ENCODE results near the gene DOCK2. TPM values are rescaled to one million over a fixed set of nuclear protein-coding genes. Genes with fewer than 3 reads are reported as not detected.

Gene DOCK2
- total RNA-seq, 1 experiment from 2014 or later: 4.6 TPM

DNA sequence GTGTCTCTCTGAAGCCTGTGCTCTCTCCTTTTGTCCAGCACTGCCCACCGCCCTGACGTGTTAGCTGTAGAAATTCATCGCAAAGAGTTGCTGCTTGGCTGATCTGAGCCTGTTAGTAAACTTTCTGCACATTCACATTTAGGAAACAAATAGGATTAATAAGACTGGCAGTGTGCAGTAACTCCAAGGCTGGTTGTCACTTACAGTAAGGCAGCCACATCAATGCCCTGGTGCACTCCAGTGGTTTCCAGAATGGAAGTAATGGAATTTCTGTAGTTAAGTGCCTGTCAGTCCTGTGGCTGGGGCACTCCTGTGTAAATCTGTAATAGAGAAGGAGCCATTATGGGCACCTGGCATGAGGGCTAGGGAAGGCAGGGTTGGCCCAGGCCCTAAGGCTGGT, 70.6 kb downstream of the DOCK2 start:
- no peaks in the 10 kb centered on the region for H3K27me3 Mint-ChIP-seq (ENCODE audit: low read depth)
- H3K36me3 Mint-ChIP-seq: no peaks in the 10 kb centered on the region
- TF ChIP-seq JAZF1 (CRISPR knock-in tag; IDR thresholded peaks at IDR 0.05): no peak
- TF ChIP-seq ZNF263 (CRISPR knock-in tag; IDR thresholded peaks at IDR 0.05; ENCODE audit: low read depth): no peak
- TF ChIP-seq, protein P1, sequence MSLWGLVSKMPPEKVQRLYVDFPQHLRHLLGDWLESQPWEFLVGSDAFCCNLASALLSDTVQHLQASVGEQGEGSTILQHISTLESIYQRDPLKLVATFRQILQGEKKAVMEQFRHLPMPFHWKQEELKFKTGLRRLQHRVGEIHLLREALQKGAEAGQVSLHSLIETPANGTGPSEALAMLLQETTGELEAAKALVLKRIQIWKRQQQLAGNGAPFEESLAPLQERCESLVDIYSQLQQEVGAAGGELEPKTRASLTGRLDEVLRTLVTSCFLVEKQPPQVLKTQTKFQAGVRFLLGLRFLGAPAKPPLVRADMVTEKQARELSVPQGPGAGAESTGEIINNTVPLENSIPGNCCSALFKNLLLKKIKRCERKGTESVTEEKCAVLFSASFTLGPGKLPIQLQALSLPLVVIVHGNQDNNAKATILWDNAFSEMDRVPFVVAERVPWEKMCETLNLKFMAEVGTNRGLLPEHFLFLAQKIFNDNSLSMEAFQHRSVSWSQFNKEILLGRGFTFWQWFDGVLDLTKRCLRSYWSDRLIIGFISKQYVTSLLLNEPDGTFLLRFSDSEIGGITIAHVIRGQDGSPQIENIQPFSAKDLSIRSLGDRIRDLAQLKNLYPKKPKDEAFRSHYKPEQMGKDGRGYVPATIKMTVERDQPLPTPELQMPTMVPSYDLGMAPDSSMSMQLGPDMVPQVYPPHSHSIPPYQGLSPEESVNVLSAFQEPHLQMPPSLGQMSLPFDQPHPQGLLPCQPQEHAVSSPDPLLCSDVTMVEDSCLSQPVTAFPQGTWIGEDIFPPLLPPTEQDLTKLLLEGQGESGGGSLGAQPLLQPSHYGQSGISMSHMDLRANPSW (CRISPR knock-in tag; conservative IDR thresholded peaks at IDR 0.05; ENCODE audit: low read depth): no peak
- TF ChIP-seq NFATC4 (CRISPR knock-in tag; IDR thresholded peaks at IDR 0.05): no peak
- TF ChIP-seq SMAD3 (CRISPR knock-in tag; IDR thresholded peaks at IDR 0.05; ENCODE audit: borderline replicate concordance): no peak
- TF ChIP-seq, protein P2, sequence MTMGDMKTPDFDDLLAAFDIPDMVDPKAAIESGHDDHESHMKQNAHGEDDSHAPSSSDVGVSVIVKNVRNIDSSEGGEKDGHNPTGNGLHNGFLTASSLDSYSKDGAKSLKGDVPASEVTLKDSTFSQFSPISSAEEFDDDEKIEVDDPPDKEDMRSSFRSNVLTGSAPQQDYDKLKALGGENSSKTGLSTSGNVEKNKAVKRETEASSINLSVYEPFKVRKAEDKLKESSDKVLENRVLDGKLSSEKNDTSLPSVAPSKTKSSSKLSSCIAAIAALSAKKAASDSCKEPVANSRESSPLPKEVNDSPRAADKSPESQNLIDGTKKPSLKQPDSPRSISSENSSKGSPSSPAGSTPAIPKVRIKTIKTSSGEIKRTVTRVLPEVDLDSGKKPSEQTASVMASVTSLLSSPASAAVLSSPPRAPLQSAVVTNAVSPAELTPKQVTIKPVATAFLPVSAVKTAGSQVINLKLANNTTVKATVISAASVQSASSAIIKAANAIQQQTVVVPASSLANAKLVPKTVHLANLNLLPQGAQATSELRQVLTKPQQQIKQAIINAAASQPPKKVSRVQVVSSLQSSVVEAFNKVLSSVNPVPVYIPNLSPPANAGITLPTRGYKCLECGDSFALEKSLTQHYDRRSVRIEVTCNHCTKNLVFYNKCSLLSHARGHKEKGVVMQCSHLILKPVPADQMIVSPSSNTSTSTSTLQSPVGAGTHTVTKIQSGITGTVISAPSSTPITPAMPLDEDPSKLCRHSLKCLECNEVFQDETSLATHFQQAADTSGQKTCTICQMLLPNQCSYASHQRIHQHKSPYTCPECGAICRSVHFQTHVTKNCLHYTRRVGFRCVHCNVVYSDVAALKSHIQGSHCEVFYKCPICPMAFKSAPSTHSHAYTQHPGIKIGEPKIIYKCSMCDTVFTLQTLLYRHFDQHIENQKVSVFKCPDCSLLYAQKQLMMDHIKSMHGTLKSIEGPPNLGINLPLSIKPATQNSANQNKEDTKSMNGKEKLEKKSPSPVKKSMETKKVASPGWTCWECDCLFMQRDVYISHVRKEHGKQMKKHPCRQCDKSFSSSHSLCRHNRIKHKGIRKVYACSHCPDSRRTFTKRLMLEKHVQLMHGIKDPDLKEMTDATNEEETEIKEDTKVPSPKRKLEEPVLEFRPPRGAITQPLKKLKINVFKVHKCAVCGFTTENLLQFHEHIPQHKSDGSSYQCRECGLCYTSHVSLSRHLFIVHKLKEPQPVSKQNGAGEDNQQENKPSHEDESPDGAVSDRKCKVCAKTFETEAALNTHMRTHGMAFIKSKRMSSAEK (CRISPR knock-in tag; IDR thresholded peaks at IDR 0.05; ENCODE audit: borderline replicate concordance): no peak
- TF ChIP-seq ZNF512 (CRISPR knock-in tag; IDR thresholded peaks at IDR 0.05; ENCODE audit: borderline replicate concordance): no peak
- no peak for TF ChIP-seq ZNF671 (CRISPR knock-in tag; IDR thresholded peaks at IDR 0.05)
- TF ChIP-seq, protein P3, sequence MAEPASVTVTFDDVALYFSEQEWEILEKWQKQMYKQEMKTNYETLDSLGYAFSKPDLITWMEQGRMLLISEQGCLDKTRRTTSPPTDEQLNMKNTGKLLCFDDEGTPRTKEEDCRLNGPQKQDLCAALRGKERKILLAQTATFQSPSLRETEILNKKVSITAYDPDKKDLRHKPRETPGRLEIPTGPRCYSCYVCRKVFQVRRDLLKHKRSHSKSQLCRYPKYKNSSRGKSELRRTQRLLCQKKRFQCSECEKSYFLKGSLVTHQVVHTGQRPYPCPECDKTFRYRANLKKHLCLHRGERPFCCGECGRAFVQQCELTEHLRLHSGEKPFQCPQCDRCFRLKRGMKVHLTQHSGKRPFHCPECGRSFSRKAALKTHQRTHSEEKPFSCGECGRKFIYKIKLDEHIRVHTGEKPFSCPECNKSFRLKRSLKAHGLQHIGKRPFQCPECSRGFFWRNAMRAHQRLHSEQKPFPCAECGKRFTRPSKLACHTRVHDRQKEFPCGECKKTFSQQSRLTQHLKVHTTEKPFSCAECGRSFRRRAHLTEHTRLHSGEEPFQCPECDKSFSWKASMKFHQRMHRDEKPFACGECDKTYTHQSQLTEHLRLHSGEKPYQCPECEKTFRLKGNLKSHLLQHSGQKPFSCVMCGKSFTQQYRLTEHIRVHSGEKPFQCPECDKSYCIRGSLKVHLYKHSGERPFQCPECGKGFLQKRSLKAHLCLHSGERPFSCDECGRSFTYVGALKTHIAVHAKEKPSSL (CRISPR knock-in tag; conservative IDR thresholded peaks at IDR 0.05): no peak
- TF ChIP-seq TP53 (CRISPR knock-in tag; IDR thresholded peaks at IDR 0.05): no peak
- H3K9me3 Mint-ChIP-seq: no peaks in the 10 kb centered on the region
- DNase-seq (ENCODE audit: low spot score) (no peak), ATAC-seq (no peak)
- ChIA-PET POLR2A (no interaction called here), CTCF (interaction anchor here (1.5 kb wide), 1 partner anchor 273 kb away, joined by 6 read pairs; the partner anchor contains the start of gene INSYN2B)
- no peak overlapping the region for H3K27ac Mint-ChIP-seq
- no peak overlapping the region for H3K4me3 Mint-ChIP-seq
- peaks cover 11% of the 10 kb centered on the region for H3K4me1 Mint-ChIP-seq

GRCh38 chr5:169710675-169711074, 73.6 kb downstream of the DOCK2 start:
- ChIA-PET POLR2A (no interaction called here), CTCF (interaction anchor here (1.4 to 2.2 kb wide), 2 partner anchors 116 to 270 kb away, joined by 5 to 7 read pairs; partner anchors contain the start of gene INSYN2B)
- Mint-ChIP-seq H3K9me3 (peaks cover 6% of the 10 kb centered on the region; the same call in 1 of the 2 replicates), H3K4me3 (no peak overlapping the region), H3K27ac (no peak overlapping the region), H3K36me3 (no peaks in the 10 kb centered on the region), H3K4me1 (peaks cover 7% of the 10 kb centered on the region; the same call in 1 of the 2 replicates), H3K27me3 (ENCODE audit: low read depth) (no peaks in the 10 kb centered on the region)
- TF ChIP-seq TP53 (CRISPR knock-in tag; IDR thresholded peaks at IDR 0.05): no peak
- TF ChIP-seq E2F1 (CRISPR knock-in tag; IDR thresholded peaks at IDR 0.05): no peak
- TF ChIP-seq ZNF138 (CRISPR knock-in tag; conservative IDR thresholded peaks at IDR 0.05): no peak
- TF ChIP-seq, protein P4, sequence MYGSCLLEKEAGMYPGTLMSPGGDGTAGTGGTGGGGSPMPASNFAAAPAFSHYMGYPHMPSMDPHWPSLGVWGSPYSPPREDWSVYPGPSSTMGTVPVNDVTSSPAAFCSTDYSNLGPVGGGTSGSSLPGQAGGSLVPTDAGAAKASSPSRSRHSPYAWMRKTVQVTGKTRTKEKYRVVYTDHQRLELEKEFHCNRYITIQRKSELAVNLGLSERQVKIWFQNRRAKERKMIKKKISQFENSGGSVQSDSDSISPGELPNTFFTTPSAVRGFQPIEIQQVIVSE (CRISPR knock-in tag; IDR thresholded peaks at IDR 0.05; ENCODE audit: borderline replicate concordance): no peak
- TF ChIP-seq ETV6 (CRISPR knock-in tag; IDR thresholded peaks at IDR 0.05): no peak
- no peak for TF ChIP-seq PRRX2 (CRISPR knock-in tag; IDR thresholded peaks at IDR 0.05)
- no peak for TF ChIP-seq JAZF1 (CRISPR knock-in tag; IDR thresholded peaks at IDR 0.05)
- no peak for TF ChIP-seq AR (CRISPR knock-in tag; IDR thresholded peaks at IDR 0.05)
- DNase-seq (ENCODE audit: low spot score): no peak
- ATAC-seq: no peak

Measured in WTC11 (cell line).